NCI-H345 treated with DMSO at 0.1 percent for 48 hours (cell line): ENCODE data around the gene POGZ.
"Not testable (repeated sequence)": the region's sequence is repeated elsewhere in the genome, so short reads cannot be mapped to it uniquely, and the experiment has no call there.

Experiments
- DNase-seq: peaks from one replicate; lab custom pipeline; 2025; ENCODE audit not compliant: unreplicated experiment; lab: John Stamatoyannopoulos, UW

Gene POGZ

GRCh38 chr1:151425103-151425502 lies 34.2 kb downstream of the POGZ start:
- no peak for DNase-seq

GRCh38 chr1:151419819-151420218 lies 39.5 kb downstream of the POGZ start:
- no peak for DNase-seq

GRCh38 chr1:151418081-151418480 lies 41.2 kb downstream of the POGZ start:
- no peak for DNase-seq

GRCh38 chr1:151416231-151416630 lies 43.1 kb downstream of the POGZ start:
- no peak for DNase-seq

- DNase-seq: no peak
Measured at GRCh38 chr1:151411884-151412283, 47.4 kb downstream of the POGZ start.

- DNase-seq: no peak
Measured at GRCh38 chr1:151408891-151409290, 50.4 kb downstream of the POGZ start.

- no peak for DNase-seq
Measured at GRCh38 chr1:151407304-151407703, 52.0 kb downstream of the POGZ start.

GRCh38 chr1:151406176-151406575 lies 53.1 kb downstream of the POGZ start:
- no peak for DNase-seq

- DNase-seq: no peak
Measured at GRCh38 chr1:151405187-151405951, 53.9 kb downstream of the POGZ start.

GRCh38 chr1:151403612-151404011 lies 55.7 kb downstream of the POGZ start:
- DNase-seq: no peak

GRCh38 chr1:151402764-151403163 lies 56.5 kb downstream of the POGZ start:
- DNase-seq: no peak

GRCh38 chr1:151401860-151402259 lies 57.4 kb downstream of the POGZ start:
- DNase-seq: no peak

GRCh38 chr1:151401125-151401788 lies 58.0 kb downstream of the POGZ start:
- DNase-seq: no peak

GRCh38 chr1:151399324-151400171 lies 59.7 kb downstream of the POGZ start, which contains the start of gene PSMB4:
PSMB4 (plus strand) TSS chr1:151399573; CDS start chr1:151399588, 15 bp downstream.
- peak; percentile 99 for DNase-seq

- DNase-seq: not testable (repeated sequence)
Measured at GRCh38 chr1:151396265-151396664, 63.0 kb downstream of the POGZ start.

GRCh38 chr1:151393583-151393982 lies 65.7 kb downstream of the POGZ start:
- DNase-seq: no peak

- DNase-seq: no peak
Measured at GRCh38 chr1:151391079-151391563, 68.2 kb downstream of the POGZ start.

GRCh38 chr1:151390221-151391078 lies 68.8 kb downstream of the POGZ start:
- DNase-seq: not testable (repeated sequence)

GRCh38 chr1:151386002-151386401 lies 73.3 kb downstream of the POGZ start:
- DNase-seq: no peak

- no peak for DNase-seq
Measured at GRCh38 chr1:151384584-151384983, 74.7 kb downstream of the POGZ start.
